ELR (cell line): ENCODE measurements around the gene FKBP1B.
"Not testable (repeated sequence)": the region's sequence is repeated elsewhere in the genome, so short reads cannot be mapped to it uniquely, and the experiment has no call there.

ENCODE experiments used
- DNase-seq: peaks from one replicate; pipeline ENCODE4 v3.0.0-alpha.2; 2015; ENCODE audit warnings: low read depth

FKBP1B gene

DNA sequence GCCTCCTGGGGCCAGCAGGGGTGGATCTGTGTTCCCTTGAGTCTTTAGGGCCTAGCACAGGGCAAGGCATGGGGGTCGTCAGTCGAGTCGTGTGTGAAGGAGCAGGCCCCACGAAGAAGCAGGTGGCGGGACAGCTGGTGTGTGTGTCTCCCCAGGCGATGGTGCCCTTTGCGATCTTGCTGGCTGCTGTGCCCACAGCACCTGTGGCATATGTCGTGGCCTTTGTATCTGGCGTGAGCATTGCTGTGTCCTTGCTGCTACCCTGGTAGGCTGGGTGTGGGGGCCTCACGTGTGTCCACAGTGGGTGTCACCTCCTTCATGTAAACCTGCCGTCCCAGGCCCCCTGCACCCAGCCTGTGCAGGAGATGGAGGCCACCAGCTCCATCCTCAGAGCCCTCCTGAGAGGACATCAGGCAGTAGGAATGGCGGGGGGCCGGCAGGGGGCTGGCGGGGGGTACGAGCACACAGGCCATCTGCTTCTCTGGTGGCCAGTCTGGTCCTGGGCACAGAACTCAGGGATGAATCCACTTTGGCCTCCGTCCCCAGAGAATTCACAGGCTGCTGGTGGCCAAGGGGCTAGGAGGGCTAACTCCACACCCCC lies 26.5 kb upstream of the FKBP1B start:
- no peak for DNase-seq

GRCh38 chr2:24024018-24024417 lies 25.5 kb upstream of the FKBP1B start:
- DNase-seq, result peak; percentile 72

DNA sequence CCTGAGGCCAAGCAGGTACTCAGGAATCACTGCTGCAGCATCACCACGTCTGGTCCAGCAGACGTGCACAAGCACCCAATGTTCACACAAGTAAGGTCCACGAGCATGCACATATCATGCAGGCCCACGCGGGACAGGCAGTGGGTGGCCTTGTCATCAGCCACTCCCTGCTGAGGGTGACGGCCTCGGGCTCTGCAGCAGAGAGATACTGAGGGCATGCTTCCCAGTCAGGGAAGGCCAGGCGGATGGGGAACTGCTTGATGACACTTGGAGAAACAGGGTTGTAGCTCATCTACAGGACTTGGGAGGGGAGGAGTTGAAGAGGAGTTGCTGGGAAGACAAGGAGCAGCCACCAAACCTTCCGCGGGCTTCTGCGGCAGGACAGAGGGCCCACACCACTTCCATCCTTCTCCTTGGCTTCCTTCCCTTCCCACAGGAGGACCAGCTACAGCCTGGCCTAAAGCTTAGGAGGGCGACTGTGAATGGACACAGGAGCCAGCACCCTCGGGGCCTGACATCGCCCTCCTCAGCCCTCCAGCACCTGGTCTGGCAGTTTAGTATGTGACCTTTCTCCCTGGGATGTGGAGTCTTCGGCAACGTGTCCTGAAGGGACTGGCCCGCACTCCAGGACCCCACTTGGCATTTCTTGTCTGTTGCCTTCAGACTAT lies 24.4 kb upstream of the FKBP1B start:
- no peak for DNase-seq

GRCh38 chr2:24026233-24026632 lies 23.3 kb upstream of the FKBP1B start:
- DNase-seq, result no peak

GRCh38 chr2:24038786-24039499 lies 10.6 kb upstream of the FKBP1B start:
- DNase-seq, result no peak

GRCh38 chr2:24040511-24040910 lies 9.0 kb upstream of the FKBP1B start:
- peak; percentile 51 for DNase-seq

DNA sequence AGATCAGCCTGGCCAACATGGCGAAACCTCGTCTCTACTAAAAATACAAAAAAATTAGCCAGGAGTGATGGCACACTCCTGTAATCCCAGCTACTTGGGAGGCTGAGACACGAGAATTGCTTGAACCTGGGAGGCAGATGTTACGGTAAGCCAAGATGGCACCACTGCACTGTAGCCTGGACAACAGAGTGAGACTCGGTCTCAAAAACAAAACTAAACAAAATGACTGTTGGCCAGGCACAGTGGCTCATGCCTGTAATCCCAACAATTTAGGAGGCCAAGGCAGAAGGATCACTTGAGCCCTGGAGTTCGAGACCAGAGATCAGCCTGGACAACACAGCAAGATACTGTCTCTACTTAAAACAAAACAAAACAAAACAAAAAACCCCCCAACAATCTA lies 6.4 kb upstream of the FKBP1B start:
- DNase-seq, result not testable (repeated sequence)

DNA sequence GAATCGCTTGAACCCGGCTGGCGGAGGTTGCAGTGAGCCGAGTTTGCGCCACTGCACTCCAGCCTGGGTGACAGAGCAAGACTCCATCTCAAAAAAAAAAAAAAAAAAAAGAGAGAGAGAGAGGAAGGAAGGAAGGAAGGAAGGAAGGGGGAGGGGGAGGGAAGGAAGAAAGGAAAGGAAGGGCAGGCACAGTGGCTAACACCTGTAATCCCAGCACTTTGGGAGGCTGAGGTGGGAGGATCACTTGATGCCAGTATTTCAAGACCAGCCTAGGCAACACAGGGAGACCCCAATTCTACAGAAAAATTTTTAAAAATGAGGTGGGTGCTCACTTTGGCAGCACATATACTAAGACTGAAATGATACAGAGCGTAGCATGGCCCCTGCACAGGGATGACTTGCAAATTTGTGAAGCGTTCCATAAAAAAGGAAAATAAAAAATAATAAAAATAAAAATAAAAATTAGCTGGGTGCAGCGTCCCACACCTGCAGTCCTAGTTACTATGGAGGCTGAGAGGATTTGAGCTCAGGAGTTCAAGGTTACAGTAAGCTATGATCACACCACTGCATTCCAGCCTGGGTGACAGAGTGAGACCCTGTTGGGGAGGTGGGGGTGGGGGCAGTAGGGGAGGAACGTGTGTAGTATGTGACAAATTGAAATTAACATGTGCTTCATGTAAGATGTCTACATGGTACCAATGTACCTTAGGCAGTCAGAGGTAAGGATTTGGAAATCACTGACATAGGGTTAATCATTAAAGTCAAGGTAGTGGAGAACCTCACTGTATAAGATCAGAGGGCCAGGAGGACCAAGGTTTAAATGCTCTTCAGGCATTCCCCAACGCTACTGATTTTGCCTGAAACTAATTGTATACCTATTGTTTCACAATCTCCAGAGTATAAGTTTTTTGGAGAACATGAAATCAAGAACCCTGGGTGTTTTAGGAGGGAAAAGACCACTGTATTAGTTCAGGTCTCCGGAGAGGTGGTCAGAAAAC lies 3.7 kb upstream of the FKBP1B start:
- no peak for DNase-seq

DNA sequence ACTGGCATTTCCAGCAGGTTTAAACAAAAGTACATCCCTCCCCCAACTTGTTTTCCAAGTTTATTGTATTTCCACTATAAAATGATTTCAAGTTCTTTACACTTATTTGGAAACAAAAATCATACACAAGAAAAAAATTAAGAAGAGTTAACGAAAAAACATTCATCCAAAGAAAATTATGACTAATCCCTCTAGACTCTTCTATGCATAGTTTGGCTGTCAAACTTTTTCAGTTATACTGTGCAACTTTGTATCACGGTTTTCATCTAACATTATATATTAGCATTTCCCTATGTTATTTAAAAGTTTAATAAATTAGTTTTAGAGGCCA lies 3.0 kb upstream of the FKBP1B start:
- no peak for DNase-seq

DNA sequence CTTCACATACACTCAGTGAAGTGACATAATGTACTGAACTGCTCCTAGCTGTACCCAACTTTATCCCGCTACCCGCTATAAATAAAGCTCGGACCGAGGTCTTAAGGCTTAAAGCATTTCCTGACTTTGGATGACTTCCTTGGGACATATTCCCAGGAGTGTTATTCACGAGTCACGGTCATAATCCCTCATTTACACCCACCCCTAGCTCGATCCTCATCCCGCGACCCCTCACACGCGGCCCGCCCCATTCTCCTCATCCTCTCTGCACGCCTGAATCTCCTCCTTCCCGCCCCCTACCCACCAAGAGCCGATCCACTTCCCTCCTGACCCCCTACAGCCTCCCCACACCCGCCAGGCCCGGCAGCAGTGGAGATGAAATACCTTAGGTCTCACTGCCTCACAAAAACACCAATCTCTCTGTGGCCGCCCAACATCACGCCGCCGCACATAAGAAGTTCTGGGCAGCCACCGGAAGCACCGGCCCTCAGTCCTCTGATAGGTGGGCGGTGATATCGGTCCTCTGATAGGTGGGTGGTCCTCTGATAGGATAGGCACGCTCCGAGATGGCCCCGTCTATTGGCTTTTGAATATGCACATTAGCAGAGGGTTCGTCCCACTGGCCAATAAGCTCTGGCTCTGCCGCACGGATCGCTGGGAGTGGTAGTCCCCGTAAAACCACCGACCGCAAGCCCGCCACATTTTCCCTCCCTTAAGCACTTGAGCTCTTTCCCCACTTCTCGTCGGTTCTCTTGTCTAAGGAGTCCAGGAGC lies 2.4 kb upstream of the FKBP1B start, which contains the start of gene WDCP:
Gene WDCP, minus strand, starts transcription at position 462 of the 773 bp plus-strand sequence. CDS start 7,897 bp downstream, outside the sequence.
- peak; percentile 99 for DNase-seq

DNA sequence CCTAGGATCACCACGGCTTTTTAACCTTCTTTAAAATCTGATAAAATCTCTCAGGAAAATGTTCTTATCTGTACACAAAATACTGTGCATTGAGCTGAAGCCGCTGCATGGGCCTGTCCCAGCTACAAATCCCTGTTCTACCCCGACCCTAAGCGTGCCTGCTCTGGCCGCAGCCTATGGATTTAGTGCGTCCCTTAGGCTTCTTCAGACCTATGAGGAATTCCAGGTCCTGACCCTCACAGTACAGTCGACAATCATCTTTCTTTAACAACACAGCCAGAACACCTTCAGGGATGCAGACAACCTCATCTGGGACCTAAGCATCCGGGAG lies 1.9 kb upstream of the FKBP1B start:
- DNase-seq, result no peak

DNA sequence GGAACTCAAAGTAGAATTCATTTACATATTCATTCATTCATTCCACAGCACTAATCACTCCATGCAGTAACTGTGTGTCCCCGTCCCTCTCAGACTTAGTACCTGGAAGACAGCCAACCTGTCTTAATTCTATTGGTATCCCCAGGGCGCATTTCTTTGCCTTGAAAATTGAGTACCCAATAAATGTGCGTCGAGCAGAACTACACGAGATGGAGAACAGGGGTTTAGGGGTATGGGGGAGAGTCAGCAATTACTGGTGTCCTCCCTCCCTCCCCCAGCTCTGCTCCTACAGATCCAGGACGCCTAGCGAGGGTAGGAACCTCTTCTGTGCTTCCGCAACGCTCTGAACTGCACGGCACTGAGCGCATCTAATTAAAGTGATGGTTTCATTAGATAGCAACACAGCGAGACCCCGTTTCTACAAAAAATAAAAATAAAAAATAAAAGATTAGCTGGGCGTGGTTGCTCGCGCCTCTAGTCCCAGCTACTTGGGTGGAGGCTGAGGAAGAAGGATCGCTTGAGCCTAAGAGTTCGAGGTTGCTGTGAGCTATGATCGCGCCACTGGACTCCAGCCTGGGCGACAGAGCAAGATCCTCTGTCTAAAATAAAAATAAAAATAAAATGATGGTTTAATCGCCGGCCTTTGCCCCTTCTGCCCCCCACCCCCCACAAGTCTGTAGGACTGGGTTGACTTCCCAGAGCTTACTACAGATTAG lies 614 bp upstream of the FKBP1B start:
- peak; percentile 42 for DNase-seq

DNA sequence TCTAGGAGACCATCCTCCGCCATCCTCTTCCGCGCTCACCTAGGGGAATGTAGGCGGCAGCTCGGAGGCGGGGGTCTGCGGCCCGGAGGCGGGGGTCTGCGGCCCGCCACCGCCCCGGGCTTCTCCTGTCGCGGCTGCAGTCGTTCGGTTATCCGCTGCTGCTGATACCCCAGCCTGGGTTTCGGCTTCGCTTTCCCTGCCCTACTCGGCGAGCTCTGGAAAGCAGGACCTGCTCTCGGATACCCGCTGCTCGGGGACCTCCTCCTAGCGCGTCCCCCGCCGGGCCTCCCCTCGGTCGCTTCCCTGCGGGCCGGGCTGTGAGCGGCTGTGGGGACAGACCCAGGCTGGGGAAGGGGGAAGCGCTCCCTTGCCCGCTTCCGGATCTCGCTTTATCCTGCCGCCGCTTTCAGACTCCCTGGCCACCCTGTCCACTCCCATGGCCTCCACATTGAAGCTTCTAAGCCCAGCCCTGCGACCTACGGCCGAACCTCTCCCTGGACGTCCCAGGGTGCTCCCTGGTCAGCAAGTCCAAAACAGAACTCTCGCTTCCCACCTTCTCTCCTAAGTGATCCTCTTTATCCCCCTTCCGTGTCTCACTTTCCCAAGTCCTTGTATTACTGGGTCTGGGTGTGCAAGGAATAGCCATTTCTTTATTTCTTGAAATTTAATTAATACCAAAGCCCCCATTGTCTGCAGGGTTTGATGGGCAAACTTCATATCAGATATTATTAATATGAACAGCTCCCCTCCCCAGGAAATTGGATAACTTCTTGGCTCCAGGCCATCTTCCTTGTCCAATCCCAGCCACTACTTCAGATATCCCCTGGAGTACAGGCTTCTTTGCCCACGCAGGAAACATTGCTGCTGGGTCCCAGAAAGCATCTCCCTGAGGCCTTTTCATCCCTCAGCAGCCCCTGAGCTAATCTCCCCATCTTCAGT lies 769 bp downstream of the FKBP1B start:
- peak; percentile 32 for DNase-seq

GRCh38 chr2:24051833-24052232 lies 2.3 kb downstream of the FKBP1B start:
- no peak for DNase-seq

DNA sequence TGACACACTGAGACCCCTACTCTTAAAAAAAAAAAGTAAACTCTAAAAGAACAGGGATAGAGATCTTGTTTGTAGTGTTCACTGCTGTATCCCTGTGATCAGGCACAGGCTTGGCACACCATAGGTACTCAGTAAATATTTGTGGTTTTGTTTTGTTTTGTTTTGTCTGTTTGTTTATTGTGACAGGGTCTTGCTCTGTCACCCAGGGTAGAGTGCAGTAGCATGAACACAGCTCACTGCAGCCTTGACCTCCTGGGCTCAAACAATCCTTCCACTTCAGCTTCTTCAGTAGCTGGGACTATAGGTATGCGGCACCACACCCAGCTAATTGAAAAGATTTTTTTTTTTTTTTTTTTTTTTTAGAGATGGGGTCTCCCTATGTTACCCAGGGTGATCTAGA lies 3.4 kb downstream of the FKBP1B start:
- DNase-seq, result no peak

DNA sequence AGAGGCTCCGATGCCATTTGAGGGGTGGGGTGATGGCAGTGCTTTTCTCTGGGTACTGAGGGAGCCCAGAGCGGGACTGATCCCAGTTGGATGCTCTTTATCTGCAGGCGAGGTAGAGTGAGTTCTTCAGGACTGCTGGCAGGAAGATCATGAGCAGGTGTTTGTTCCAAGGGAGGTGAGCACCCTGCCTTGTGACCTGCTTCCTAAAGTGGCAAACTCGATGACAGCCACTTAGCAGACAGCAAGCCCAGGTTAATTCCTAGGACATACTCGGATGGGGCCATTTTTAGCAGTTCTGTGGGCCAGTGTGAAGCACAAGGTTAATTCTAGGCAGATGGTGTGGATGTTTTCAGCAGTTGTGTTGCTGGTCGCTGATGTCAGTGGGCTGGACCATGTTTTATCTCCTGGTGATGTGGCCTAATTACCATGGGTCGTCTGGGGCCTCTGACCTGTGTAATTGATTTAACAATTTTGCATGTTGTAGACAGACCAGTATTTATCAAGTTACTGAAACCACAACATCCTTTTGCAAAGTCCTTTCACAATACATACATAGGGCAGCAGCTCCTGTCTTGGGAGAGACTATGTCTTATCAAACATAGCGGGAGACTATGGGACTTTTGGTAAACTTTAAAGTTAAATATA lies 4.9 kb downstream of the FKBP1B start:
- DNase-seq, result no peak

- DNase-seq, result no peak
Measured at GRCh38 chr2:24055750-24056149, 6.2 kb downstream of the FKBP1B start.

- DNase-seq, result no peak
Measured at GRCh38 chr2:24058564-24059271, 9.2 kb downstream of the FKBP1B start.

DNA sequence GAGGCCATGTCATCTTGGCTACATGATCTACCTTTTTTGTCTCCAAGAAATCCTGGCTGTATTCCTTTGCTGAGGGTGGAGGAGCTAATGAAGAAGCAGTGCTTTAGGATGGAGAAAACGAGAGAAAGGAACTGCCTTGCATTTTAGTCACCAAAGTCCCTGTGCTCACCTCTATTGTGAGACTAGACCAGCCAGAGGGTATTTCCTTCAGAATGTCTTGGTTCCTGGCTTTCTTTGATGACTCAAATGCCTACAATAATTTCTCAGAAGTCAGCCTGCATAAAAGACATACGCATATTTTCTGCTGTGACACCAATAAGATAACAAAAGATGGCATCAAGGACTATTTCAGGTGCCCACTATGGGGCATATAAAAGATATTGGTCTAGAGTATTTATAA lies 15.8 kb downstream of the FKBP1B start:
- no peak for DNase-seq
